ENCODE results near the gene DLG5.
"Not testable (repeated sequence)": the region's sequence is repeated elsewhere in the genome, so short reads cannot be mapped to it uniquely, and the experiment has no call there.

GRCh38 chr10:77772852-77773600, 153.5 kb downstream of the DLG5 start:
- TF ChIP-seq CTCF, EZH2phosphoT487, EZH2 (IDR thresholded peaks at IDR 0.05): not testable (repeated sequence)
